ENCODE data around the gene GINS1.
A peak's percentile ranks its signal among the peaks of the same experiment; 100 is the strongest.

The GINS1 gene

DNA sequence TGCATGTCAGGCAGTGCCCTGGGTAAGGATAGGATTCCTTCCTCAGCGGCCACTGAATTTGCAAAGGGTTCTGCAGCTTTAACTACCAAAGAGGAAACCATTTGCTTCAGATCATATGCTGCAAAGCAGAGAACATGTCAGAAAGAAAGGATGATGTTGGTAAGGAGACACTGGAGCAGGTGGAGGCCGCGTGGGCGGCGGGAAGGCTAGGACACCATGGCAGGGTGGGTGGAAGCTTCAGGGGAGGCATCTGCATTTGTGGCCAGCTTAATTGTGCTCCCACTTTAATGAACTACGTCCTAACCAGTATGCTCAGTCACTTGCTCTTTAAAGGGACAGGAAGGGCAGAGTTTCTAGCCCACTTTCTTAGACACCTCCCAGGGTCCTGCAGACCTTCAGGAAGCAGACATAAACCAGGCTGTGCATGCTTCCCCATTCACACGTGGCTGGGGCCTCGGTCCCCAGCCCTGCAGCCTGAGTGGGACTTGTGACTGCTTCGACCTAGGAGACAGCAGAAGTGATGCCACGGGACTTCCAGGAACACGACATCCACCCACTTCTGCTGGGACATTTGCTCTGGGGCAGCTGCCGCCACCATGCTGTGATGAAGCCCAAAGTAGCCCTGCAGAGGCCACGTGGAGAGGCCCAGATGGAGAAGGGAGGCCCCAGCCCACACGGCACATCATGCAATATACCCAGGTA is 76.1 kb downstream of the GINS1 start:
- H3K4me3 ChIP-seq (replicated peaks; ENCODE audit: low read depth, low read length): no peak overlapping the region
- H3K36me3 ChIP-seq (ENCODE audit: control insufficient read depth, insufficient read depth, low read length): no peaks in the 10 kb centered on the region
- TF ChIP-seq CTCF (IDR thresholded peaks at IDR 0.05; ENCODE audit: insufficient read depth, low read length, poor library complexity, severe bottlenecking): no peak
- no peak for DNase-seq (ENCODE audit: extremely low read depth, insufficient read length)
- H3K27me3 ChIP-seq (replicated peaks; ENCODE audit: control insufficient read depth, insufficient read depth, low read length): no peaks in the 10 kb centered on the region; the same call in 1 of the 2 replicates

DNA sequence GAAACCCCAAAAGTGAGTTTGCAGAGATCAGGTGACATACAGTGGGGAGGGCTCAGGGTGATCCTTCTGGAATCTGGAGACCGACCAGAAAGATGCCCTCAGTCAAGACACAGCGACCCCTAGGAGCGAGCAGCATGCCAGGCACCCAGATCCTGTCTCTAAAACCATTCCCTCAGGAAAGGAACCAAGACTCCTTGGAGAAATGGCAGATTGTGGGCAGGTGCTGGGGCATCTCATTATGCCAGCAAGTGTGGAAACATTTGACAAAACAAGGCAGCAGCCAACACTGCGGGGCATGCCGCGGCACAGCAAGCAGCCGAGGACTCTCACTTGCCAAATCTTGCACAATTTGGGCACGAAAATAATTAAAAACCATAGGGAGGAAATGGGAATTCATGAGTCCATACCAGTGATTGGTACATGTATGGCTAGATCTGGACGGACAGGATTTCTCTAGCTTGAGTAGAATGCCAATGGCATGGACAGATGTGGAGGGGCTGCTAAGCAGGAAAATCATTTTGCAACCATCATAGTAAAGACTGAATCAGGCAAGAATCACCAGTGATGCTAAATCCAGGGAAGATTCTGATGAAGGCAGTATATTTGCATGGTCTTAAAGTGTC is 76.9 kb downstream of the GINS1 start:
- no peak for DNase-seq (ENCODE audit: extremely low read depth, insufficient read length)
- Histone ChIP-seq H3K4me3 (replicated peaks; ENCODE audit: low read depth, low read length) (no peak overlapping the region), H3K36me3 (ENCODE audit: control insufficient read depth, insufficient read depth, low read length) (no peaks in the 10 kb centered on the region), H3K27me3 (replicated peaks; ENCODE audit: control insufficient read depth, insufficient read depth, low read length) (no peaks in the 10 kb centered on the region; the same call in 1 of the 2 replicates)
- TF ChIP-seq CTCF (IDR thresholded peaks at IDR 0.05; ENCODE audit: insufficient read depth, low read length, poor library complexity, severe bottlenecking): peak; percentile 4

- no peaks in the 10 kb centered on the region for H3K27me3 ChIP-seq (replicated peaks; ENCODE audit: control insufficient read depth, insufficient read depth, low read length)
- no peaks in the 10 kb centered on the region for H3K36me3 ChIP-seq (ENCODE audit: control insufficient read depth, insufficient read depth, low read length)
- no peak overlapping the region for H3K4me3 ChIP-seq (replicated peaks; ENCODE audit: low read depth, low read length)
- no peak for TF ChIP-seq CTCF (IDR thresholded peaks at IDR 0.05; ENCODE audit: insufficient read depth, low read length, poor library complexity, severe bottlenecking)
- DNase-seq (ENCODE audit: extremely low read depth, insufficient read length): no peak
Measured at GRCh38 chr20:25484911-25485511, 77.5 kb downstream of the GINS1 start.

DNA sequence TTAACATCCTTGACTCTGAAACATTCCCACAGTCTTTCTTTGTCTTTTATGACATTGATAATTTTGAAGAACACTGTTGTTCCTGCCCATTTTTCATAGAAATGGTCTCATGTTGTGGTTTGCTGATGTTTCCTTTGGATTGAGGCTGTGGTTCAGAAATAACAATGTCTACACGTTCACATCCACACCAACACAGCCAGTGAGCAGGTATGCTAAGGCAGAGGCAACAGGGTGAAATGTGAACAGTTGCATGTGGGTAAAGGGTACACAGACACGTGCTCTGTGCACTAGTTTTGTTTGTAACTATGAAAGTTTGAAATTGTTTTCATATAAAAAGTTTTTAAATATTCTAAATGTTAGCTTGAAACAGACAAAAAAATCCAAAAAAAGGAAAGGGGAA is 78.4 kb downstream of the GINS1 start:
- no peaks in the 10 kb centered on the region for H3K36me3 ChIP-seq (ENCODE audit: control insufficient read depth, insufficient read depth, low read length)
- no peak for TF ChIP-seq CTCF (IDR thresholded peaks at IDR 0.05; ENCODE audit: insufficient read depth, low read length, poor library complexity, severe bottlenecking)
- no peak overlapping the region for H3K4me3 ChIP-seq (replicated peaks; ENCODE audit: low read depth, low read length)
- no peaks in the 10 kb centered on the region for H3K27me3 ChIP-seq (replicated peaks; ENCODE audit: control insufficient read depth, insufficient read depth, low read length)
- no peak for DNase-seq (ENCODE audit: extremely low read depth, insufficient read length)

DNA sequence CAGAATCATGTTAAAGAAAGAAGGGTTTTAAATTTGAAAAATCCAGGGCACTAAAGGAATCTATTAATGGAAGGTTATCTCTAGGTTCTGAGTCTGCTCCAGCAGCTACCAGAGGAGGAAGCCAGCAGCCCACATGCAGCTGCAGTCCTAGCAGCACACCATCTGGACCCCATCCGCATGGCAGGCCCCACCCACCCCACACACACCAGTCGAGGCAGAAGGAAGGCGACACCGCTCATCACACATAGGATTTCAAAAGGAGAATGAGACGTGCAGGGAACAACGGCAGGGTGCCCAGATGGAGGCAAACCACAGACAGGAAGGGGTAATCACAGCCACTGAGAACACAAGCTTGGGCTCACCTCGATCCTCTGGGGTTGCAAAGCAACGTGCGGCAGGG is 78.9 kb downstream of the GINS1 start:
- H3K4me3 ChIP-seq (replicated peaks; ENCODE audit: low read depth, low read length): no peak overlapping the region
- no peak for DNase-seq (ENCODE audit: extremely low read depth, insufficient read length)
- no peaks in the 10 kb centered on the region for H3K36me3 ChIP-seq (ENCODE audit: control insufficient read depth, insufficient read depth, low read length)
- no peak for TF ChIP-seq CTCF (IDR thresholded peaks at IDR 0.05; ENCODE audit: insufficient read depth, low read length, poor library complexity, severe bottlenecking)
- H3K27me3 ChIP-seq (replicated peaks; ENCODE audit: control insufficient read depth, insufficient read depth, low read length): no peaks in the 10 kb centered on the region

Measured in GM06990 (cell line).